SU-DHL-6 (cell line): Measurements from ENCODE around the gene NR1I3.

Source experiments
- EZH2phosphoT487 ChIP-seq: fragments of 200-600 bp; sonication (generic), shearing (Covaris generic); conservative IDR thresholded peaks from 2 replicates; pipeline ENCODE4 v1.6.1; 2018; ENCODE audit warnings: mild to moderate bottlenecking, antibody characterized with exemption, low read length, moderate library complexity, mixed read lengths
- TF ChIP-seq, protein P1 (sequence below): fragments of 200-600 bp; sonication (generic); IDR thresholded peaks from one replicate; pipeline ENCODE4 v1.5.1; 2017; ENCODE audit warnings: antibody characterized with exemption, mild to moderate bottlenecking, low read length, moderate library complexity; ENCODE audit not compliant: insufficient read depth, poor library complexity, severe bottlenecking

DNA sequence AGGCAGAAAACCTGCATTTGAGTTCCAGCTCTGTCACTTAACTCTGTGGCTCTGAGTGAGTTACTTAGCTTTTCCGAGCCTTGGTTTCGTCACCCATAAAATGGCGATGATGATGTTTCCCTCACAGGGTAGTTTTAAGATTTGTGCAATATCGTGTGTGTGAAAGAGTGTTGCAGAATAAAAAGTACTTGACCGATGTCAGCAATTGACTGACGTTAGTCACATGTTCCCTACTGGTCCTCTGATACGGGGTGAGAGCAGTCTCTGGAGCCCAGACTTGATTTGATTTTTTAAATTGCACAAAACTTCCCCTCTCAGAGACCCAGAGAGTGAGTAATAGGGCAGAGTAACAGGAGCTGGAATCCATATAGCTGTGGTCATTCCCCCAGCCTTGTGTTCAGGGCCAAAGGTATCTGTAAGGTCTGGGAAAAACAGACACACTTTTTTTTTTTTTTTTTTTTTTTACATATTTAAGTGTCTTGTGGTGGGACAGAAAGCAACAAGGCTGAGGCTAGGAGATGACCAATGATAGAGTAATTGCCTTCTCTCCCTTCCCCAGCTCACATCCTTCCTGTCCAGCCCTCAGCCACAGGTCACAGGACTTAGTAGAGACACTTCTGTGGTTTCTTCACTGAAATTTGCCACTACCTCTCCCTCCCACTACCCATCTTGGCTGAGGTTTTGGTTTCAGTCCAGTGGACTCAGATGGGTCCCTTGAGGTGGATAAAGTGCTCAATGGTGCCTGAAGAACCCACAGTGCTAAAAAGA is 20.9 kb downstream of the NR1I3 start:
- TF ChIP-seq, protein P1, sequence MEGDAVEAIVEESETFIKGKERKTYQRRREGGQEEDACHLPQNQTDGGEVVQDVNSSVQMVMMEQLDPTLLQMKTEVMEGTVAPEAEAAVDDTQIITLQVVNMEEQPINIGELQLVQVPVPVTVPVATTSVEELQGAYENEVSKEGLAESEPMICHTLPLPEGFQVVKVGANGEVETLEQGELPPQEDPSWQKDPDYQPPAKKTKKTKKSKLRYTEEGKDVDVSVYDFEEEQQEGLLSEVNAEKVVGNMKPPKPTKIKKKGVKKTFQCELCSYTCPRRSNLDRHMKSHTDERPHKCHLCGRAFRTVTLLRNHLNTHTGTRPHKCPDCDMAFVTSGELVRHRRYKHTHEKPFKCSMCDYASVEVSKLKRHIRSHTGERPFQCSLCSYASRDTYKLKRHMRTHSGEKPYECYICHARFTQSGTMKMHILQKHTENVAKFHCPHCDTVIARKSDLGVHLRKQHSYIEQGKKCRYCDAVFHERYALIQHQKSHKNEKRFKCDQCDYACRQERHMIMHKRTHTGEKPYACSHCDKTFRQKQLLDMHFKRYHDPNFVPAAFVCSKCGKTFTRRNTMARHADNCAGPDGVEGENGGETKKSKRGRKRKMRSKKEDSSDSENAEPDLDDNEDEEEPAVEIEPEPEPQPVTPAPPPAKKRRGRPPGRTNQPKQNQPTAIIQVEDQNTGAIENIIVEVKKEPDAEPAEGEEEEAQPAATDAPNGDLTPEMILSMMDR: no peak
- TF ChIP-seq EZH2phosphoT487: no peak
